ENCODE data around the gene PUSL1. TPM values are rescaled to one million over a fixed set of nuclear protein-coding genes. Genes with fewer than 3 reads are reported as not detected.

Gene PUSL1
- total RNA-seq, 1 experiment from 2014 or later: 38.0 TPM

DNA sequence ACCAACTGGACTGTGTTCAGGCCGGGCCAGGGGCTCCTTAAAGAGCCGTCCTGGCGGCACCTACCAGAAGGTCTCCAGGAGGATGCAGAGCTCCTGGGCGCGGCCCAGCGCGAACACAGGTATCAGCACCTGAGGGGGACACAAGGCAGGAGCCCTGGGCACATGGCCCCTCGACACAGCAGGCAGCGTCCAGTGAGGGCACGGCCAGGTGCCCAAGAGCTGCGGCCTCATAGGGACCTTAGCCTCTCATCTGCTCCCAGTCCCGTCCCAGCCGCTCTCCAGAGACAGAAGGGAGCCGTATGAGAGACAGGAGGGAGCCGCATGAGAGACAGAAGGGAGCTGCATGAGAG is 5.8 kb downstream of the PUSL1 start:
- WGBS (ENCODE audit: extremely low coverage, insufficient read length, low lambda C conversion rate): no CpG with 5 or more reads among the region's 15 CpGs
- H3K79me1 ChIP-seq (ENCODE audit: insufficient read depth, low read depth, low read length, poor library complexity, severe bottlenecking): no peaks in the 10 kb centered on the region
- H3K4ac ChIP-seq (ENCODE audit: low read depth, low read length): no peak overlapping the region
- TF ChIP-seq, protein P1, sequence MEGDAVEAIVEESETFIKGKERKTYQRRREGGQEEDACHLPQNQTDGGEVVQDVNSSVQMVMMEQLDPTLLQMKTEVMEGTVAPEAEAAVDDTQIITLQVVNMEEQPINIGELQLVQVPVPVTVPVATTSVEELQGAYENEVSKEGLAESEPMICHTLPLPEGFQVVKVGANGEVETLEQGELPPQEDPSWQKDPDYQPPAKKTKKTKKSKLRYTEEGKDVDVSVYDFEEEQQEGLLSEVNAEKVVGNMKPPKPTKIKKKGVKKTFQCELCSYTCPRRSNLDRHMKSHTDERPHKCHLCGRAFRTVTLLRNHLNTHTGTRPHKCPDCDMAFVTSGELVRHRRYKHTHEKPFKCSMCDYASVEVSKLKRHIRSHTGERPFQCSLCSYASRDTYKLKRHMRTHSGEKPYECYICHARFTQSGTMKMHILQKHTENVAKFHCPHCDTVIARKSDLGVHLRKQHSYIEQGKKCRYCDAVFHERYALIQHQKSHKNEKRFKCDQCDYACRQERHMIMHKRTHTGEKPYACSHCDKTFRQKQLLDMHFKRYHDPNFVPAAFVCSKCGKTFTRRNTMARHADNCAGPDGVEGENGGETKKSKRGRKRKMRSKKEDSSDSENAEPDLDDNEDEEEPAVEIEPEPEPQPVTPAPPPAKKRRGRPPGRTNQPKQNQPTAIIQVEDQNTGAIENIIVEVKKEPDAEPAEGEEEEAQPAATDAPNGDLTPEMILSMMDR (conservative IDR thresholded peaks at IDR 0.05): no peak
- no peak overlapping the region for H4K91ac ChIP-seq (ENCODE audit: insufficient read length, low read depth, low read length)
- H3K9ac ChIP-seq (ENCODE audit: extremely low read depth, insufficient read length, low read length): no peak overlapping the region
- no peak overlapping the region for H2AFZ ChIP-seq (ENCODE audit: low read length)
- Mint-ChIP-seq H3K36me3 (ENCODE audit: insufficient read depth in 1 of 3, low read depth in 3 of 3) (peaks cover 13 to 61% (median 59%) of the 10 kb centered on the region in 3 experiments), H3K27ac (no peak overlapping the region; a peak in 1 of 7 replicates), H3K4me1 (peaks cover 8 to 20% of the 10 kb centered on the region in 2 experiments), H3K4me3 (no peak overlapping the region), H3K9me3 (no peaks in the 10 kb centered on the region), H3K27me3 (ENCODE audit: low read depth) (no peaks in the 10 kb centered on the region)
- H3K23me2 ChIP-seq (ENCODE audit: insufficient read length, low read depth, low read length, poor library complexity, severe bottlenecking): peaks cover 3% of the 10 kb centered on the region
- H3K23ac ChIP-seq (ENCODE audit: insufficient read length, low read depth, low read length): no peak overlapping the region
- H4K8ac ChIP-seq (replicated peaks; ENCODE audit: insufficient read length, low read depth, low read length): no peak overlapping the region
- no peaks in the 10 kb centered on the region for H4K20me1 ChIP-seq (ENCODE audit: control insufficient read depth, insufficient read depth, insufficient read length)
- H2BK5ac ChIP-seq (ENCODE audit: insufficient read length, low read length): no peak overlapping the region
- H3K27ac ChIP-seq (ENCODE audit: insufficient read length, low read depth, low read length): no peak overlapping the region
- no peaks in the 10 kb centered on the region for H3K9me3 ChIP-seq (ENCODE audit: control insufficient read depth, low read depth, low read length)
- H3K27me3 ChIP-seq (ENCODE audit: insufficient read depth, low read length): no peaks in the 10 kb centered on the region
- no peak overlapping the region for H3K14ac ChIP-seq (ENCODE audit: insufficient read depth, low read length)
- H3K79me2 ChIP-seq (ENCODE audit: insufficient read depth, low read length): no peaks in the 10 kb centered on the region
- no peak overlapping the region for H3T11ph ChIP-seq (ENCODE audit: low read length)
- H3K18ac ChIP-seq (ENCODE audit: insufficient read length, low read depth, low read length): no peak overlapping the region
- no peak overlapping the region for H2BK20ac ChIP-seq (ENCODE audit: low read depth, low read length, poor library complexity, severe bottlenecking)
- H2BK15ac ChIP-seq (ENCODE audit: low read depth, low read length): no peak overlapping the region
- no peak overlapping the region for H2BK120ac ChIP-seq (ENCODE audit: low read depth, low read length, poor library complexity, severe bottlenecking)
- H4K5ac ChIP-seq (ENCODE audit: insufficient read length, low read depth, low read length): no peak overlapping the region
- H3K4me1 ChIP-seq (ENCODE audit: insufficient read depth, low read length): no peaks in the 10 kb centered on the region; the same call in 1 of the 2 replicates
- no peak overlapping the region for H2BK12ac ChIP-seq (ENCODE audit: insufficient read length, low read depth, low read length)
- H3K4me2 ChIP-seq (ENCODE audit: insufficient read depth, insufficient read length, low read length): no peak overlapping the region
- no peak overlapping the region for H3K56ac ChIP-seq (ENCODE audit: insufficient read length, low read depth, low read length)
- H2AK5ac ChIP-seq (ENCODE audit: insufficient read length, low read length): no peak overlapping the region
- no peak for DNase-seq

Measured in H9 (cell line).